B cell (primary cell): ENCODE measurements around the gene ICAM4.

ENCODE experiments used
- CTCF ChIP-seq: fragments of 200-600 bp; IDR thresholded peaks from one replicate; pipeline ENCODE4 v1.8.0; 2022; ENCODE audit warnings: antibody characterized with exemption, mild to moderate bottlenecking
- EZH2 ChIP-seq: IDR thresholded peaks from 2 replicates; pipeline ENCODE4 v1.6.1; 2012; ENCODE audit warnings: borderline replicate concordance, low read depth, mild to moderate bottlenecking, moderate library complexity, low read length; ENCODE audit not compliant: insufficient read depth, poor library complexity, severe bottlenecking

GRCh38 chr19:10278935-10279334, 7.8 kb upstream of the ICAM4 start:
- TF ChIP-seq CTCF = no peak
- no peak for TF ChIP-seq EZH2
